ENCODE results near the gene CSMD2.

DNA sequence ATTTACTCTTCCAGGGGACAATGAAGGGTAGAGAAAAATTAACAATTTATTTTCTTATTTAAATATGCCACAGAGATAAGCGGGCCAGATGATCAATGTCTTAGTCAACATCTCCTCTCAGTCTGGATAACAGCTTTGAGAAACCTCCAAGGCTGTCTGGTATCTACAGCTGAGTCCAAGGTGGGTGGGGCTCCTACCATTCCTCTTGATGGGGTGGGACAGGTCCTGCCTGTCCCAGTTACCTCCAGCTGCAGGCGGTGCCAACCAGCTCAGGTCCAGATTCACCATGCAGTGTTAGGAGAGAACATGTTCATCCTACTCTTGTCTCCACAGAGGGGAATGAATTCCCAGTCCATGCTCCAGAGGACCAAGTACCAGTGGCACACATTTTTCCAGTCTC, 21.1 kb downstream of the CSMD2 start:
- no peak for TF ChIP-seq POLR2A (IDR thresholded peaks at IDR 0.05; ENCODE audit: low read depth, low read length)
- no peak for TF ChIP-seq POLR2AphosphoS5 (IDR thresholded peaks at IDR 0.05; ENCODE audit: low read depth, low read length)

All from GM12892 (cell line).